ENCODE measurements around the gene HOOK1.
"Not testable (repeated sequence)": the region's sequence is repeated elsewhere in the genome, so short reads cannot be mapped to it uniquely, and the experiment has no call there.

Gene HOOK1

DNA sequence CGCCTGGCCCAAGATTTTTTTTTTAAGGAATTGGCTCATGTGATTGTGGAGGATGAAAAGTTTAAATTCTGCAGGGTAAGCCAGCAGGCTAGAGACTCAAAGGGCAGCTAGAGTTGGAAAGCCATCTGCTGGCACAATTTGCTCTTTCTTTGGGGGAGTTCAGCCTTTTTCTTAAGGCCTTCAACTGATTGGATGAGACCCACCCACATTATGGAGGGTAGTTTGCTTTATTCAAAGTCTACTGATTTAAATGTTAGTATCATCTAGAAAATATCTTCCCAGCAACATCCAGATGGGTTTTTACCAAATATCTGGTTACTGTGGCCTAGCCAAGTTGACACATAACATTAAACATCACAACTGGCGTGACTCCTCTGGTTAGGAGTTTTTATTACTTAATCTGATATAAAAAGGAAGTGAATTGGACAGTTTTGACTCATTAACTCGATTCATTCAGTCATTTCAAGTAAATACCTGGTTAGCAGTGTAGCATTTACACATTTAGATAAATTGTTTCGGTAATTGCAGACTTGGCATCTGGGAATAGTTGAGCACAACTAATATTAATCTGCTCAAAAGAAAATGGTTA is 12.4 kb downstream of the HOOK1 start:
- no peaks in the 10 kb centered on the region for H3K9me3 ChIP-seq (ENCODE audit: insufficient read depth, low read depth, low read length)
- no peaks in the 10 kb centered on the region for H3K4me1 ChIP-seq (ENCODE audit: insufficient read depth, low read length)
- no peak overlapping the region for H3K4me3 ChIP-seq (ENCODE audit: low read length)
- peaks cover 16% of the 10 kb centered on the region; the same call in 1 of the 2 replicates for H3K36me3 ChIP-seq (ENCODE audit: insufficient read depth, low read length)
- H3K9ac ChIP-seq (ENCODE audit: low read depth, low read length) = no peak overlapping the region
- no peak overlapping the region for H3K27ac ChIP-seq (ENCODE audit: low read depth, low read length)
- no peaks in the 10 kb centered on the region for H3K27me3 ChIP-seq (ENCODE audit: insufficient read depth, low read length)
- WGBS = 92% methylated on average over 3 of the region's 4 CpGs

DNA sequence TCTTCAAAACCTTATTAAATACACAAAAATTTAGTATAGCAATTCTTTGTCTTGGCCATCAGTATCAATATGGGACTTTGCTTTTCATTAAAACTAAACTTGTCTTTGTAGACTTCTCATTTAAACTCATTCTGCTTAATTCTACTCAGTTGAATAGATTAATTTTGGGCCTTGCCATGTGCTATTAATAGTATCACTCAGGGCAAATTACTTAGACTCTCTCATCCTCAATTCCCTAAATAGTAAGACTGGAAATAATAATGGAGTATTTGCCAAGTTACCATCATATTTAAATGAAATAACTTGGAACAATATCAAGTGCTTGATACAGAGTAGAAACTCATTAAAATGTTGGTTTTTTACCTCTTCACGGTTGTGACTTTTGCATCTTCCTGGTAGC is 13.4 kb downstream of the HOOK1 start:
- Histone ChIP-seq H3K4me1 (ENCODE audit: insufficient read depth, low read length) (no peaks in the 10 kb centered on the region), H3K4me3 (ENCODE audit: low read length) (no peak overlapping the region), H3K9me3 (ENCODE audit: insufficient read depth, low read depth, low read length) (no peaks in the 10 kb centered on the region), H3K9ac (ENCODE audit: low read depth, low read length) (no peak overlapping the region), H3K27ac (ENCODE audit: low read depth, low read length) (no peak overlapping the region), H3K36me3 (ENCODE audit: insufficient read depth, low read length) (peaks cover 16% of the 10 kb centered on the region; the same call in 1 of the 2 replicates), H3K27me3 (ENCODE audit: insufficient read depth, low read length) (no peaks in the 10 kb centered on the region)
- 100% methylated on average over 1 of the region's 1 CpG for WGBS

DNA sequence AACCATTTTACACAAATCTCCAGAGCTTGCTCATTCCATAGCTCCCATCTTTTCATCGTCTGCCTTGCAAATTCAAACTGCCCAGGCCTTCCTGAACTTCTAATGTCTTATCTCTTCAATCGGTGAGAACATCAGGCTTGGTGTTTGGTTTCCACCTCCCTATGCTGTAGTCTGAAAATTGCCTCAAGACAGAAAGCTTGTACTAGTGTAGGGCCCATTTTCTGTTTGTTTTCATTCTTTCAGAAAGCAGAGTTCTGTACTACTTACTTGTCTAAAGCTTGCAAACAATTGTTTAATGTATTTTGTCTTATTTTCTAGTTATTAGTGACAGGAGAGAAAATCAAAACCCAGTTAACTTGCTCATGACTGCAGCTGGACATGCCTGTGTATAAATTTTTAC is 16.8 kb downstream of the HOOK1 start:
- H3K27me3 ChIP-seq (ENCODE audit: insufficient read depth, low read length) = no peaks in the 10 kb centered on the region
- H3K27ac ChIP-seq (ENCODE audit: low read depth, low read length) = no peak overlapping the region
- no peaks in the 10 kb centered on the region for H3K4me1 ChIP-seq (ENCODE audit: insufficient read depth, low read length)
- no peak overlapping the region for H3K9ac ChIP-seq (ENCODE audit: low read depth, low read length)
- H3K9me3 ChIP-seq (ENCODE audit: insufficient read depth, low read depth, low read length) = no peaks in the 10 kb centered on the region
- no peak overlapping the region for H3K4me3 ChIP-seq (ENCODE audit: low read length)
- peaks cover 30% of the 10 kb centered on the region; the same call in 1 of the 2 replicates for H3K36me3 ChIP-seq (ENCODE audit: insufficient read depth, low read length)
- 94% methylated on average over 2 of the region's 2 CpGs for WGBS

DNA sequence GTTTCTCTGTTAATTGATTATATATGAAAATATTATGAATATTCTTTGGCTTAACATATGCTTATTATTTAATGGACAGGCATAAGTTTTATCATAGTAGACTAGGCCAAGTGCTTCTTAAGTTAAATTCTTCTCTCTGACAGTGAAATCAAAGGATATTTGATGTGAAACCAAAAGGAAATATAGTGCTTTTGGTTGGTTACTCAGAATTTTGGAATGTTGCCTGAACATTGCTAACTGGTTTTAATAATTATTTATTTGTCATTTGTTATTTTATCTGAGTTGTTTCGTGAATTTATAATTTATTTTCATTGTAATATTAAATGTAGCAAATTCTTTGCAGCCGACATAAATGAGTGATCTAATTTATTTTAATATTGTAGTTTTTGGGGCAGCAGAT is 18.3 kb downstream of the HOOK1 start:
- WGBS = 90% methylated on average over 1 of the region's 2 CpGs
- H3K27me3 ChIP-seq (ENCODE audit: insufficient read depth, low read length) = no peaks in the 10 kb centered on the region
- H3K4me3 ChIP-seq (ENCODE audit: low read length) = no peak overlapping the region
- no peak overlapping the region for H3K9ac ChIP-seq (ENCODE audit: low read depth, low read length)
- H3K36me3 ChIP-seq (ENCODE audit: insufficient read depth, low read length) = peaks cover 45% of the 10 kb centered on the region; the same call in 1 of the 2 replicates
- H3K27ac ChIP-seq (ENCODE audit: low read depth, low read length) = no peak overlapping the region
- no peaks in the 10 kb centered on the region for H3K4me1 ChIP-seq (ENCODE audit: insufficient read depth, low read length)
- no peaks in the 10 kb centered on the region for H3K9me3 ChIP-seq (ENCODE audit: insufficient read depth, low read depth, low read length)

DNA sequence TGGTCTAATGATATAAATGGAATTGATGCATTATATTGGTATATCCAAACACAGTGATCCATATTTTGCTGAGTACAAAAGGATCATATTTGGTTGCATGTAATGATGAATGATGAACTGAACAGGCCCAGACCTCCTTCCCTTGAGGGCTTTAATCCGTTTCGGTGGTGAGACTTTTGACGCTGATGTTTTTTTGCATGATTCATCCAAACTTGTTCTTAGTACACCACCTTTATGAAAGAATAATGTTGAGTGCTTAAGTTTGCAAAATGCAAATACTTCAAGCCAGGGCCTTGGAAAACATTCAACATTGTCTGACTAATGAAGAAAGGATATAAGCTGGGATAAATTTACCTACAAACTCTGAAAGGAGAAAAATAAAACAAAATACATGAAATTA is 19.2 kb downstream of the HOOK1 start:
- Histone ChIP-seq H3K9ac (ENCODE audit: low read depth, low read length) (no peak overlapping the region), H3K9me3 (ENCODE audit: insufficient read depth, low read depth, low read length) (no peaks in the 10 kb centered on the region), H3K27ac (ENCODE audit: low read depth, low read length) (no peak overlapping the region), H3K36me3 (ENCODE audit: insufficient read depth, low read length) (peaks cover 38% of the 10 kb centered on the region; the same call in 1 of the 2 replicates), H3K4me3 (ENCODE audit: low read length) (no peak overlapping the region), H3K27me3 (ENCODE audit: insufficient read depth, low read length) (no peaks in the 10 kb centered on the region), H3K4me1 (ENCODE audit: insufficient read depth, low read length) (no peaks in the 10 kb centered on the region)
- 100% methylated on average over 1 of the region's 3 CpGs for WGBS

DNA sequence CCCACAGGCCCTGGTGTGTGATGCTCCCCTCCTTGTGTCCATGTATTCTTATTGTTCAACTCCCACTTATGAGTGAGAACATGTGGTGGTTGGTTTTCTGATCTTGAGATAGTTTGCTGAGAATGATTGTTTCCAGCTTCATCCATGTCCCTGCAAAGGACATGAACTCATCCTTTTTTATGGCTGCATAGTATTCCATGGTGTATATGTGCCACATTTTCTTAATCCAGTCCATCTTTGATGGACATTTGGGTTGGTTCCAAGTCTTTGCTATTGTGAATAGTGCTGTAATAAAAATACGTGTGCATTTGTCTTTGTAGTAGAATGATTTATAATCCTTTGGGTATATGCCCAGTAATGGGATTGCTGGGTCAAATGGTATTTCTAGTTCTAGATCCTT is 23.1 kb downstream of the HOOK1 start:
- not testable (repeated sequence) for H3K4me1 ChIP-seq (ENCODE audit: insufficient read depth, low read length); H3K9ac ChIP-seq (ENCODE audit: low read depth, low read length); H3K4me3 ChIP-seq (ENCODE audit: low read length); H3K9me3 ChIP-seq (ENCODE audit: insufficient read depth, low read depth, low read length); H3K27ac ChIP-seq (ENCODE audit: low read depth, low read length); H3K27me3 ChIP-seq (ENCODE audit: insufficient read depth, low read length)
- 86% methylated on average over 1 of the region's 1 CpG for WGBS
- peaks cover 60% of the 10 kb centered on the region for H3K36me3 ChIP-seq (ENCODE audit: insufficient read depth, low read length)

DNA sequence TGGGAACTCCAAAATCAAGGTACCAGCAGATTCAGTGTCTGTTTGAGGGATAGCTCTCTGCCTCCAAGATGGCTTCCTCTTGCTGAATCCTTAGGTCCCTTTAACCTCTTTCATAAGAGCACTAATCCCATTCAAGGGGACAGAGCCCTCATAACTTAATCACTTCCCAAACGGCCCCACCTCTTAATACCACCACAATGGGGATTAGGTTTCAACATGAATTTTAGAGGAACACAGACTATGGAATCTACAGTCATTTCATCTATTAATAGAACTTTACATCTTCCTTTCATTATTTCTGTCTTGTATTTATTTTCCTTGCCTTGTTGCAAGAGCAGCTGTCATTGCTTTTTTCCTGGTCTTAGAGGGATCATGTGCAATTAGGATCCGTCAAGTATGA is 30.3 kb downstream of the HOOK1 start:
- H3K36me3 ChIP-seq (ENCODE audit: insufficient read depth, low read length) = peaks cover 77% of the 10 kb centered on the region
- no peak overlapping the region for H3K9ac ChIP-seq (ENCODE audit: low read depth, low read length)
- WGBS = 88% methylated on average over 2 of the region's 2 CpGs
- H3K27me3 ChIP-seq (ENCODE audit: insufficient read depth, low read length) = no peaks in the 10 kb centered on the region
- no peak overlapping the region for H3K4me3 ChIP-seq (ENCODE audit: low read length)
- H3K27ac ChIP-seq (ENCODE audit: low read depth, low read length) = no peak overlapping the region
- H3K9me3 ChIP-seq (ENCODE audit: insufficient read depth, low read depth, low read length) = no peaks in the 10 kb centered on the region
- H3K4me1 ChIP-seq (ENCODE audit: insufficient read depth, low read length) = no peaks in the 10 kb centered on the region

DNA sequence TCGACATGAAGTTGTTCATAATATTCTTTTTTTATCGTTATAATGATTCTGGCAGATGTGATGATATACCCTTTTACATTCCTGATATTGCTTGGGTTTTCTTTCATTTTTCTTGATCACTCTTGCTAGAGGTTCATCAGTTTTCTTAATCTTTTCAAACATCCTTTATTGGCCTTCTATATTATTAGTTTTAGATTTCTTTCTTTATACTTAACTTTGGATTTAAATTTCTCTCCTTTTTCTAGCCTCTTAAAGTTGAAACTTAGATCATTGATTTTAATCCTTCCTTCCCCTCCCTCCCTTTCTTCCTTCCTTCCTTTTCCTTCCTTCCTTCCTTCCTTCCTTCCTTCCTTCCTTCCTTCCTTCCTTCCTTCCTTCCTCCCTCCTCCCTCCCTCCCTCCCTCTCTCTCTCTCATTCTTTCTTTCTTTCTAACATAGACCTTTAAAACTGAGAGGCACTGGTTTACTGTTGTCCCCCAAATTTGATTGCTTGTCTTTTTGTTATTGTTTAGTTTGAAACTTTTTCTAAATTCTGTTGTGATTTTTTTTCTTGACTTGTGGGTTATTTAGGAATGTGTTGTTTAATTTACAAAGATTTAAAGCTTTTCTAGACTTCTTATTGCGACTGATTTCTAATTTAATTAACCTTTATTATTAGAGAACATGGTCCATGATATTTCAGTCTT is 31.6 kb downstream of the HOOK1 start:
- H3K27ac ChIP-seq (ENCODE audit: low read depth, low read length) = no peak overlapping the region
- 100% methylated on average over 1 of the region's 3 CpGs for WGBS
- no peak overlapping the region for H3K4me3 ChIP-seq (ENCODE audit: low read length)
- H3K9ac ChIP-seq (ENCODE audit: low read depth, low read length) = no peak overlapping the region
- H3K27me3 ChIP-seq (ENCODE audit: insufficient read depth, low read length) = no peaks in the 10 kb centered on the region
- no peaks in the 10 kb centered on the region for H3K9me3 ChIP-seq (ENCODE audit: insufficient read depth, low read depth, low read length)
- H3K36me3 ChIP-seq (ENCODE audit: insufficient read depth, low read length) = peaks cover 71% of the 10 kb centered on the region
- H3K4me1 ChIP-seq (ENCODE audit: insufficient read depth, low read length) = no peaks in the 10 kb centered on the region

DNA sequence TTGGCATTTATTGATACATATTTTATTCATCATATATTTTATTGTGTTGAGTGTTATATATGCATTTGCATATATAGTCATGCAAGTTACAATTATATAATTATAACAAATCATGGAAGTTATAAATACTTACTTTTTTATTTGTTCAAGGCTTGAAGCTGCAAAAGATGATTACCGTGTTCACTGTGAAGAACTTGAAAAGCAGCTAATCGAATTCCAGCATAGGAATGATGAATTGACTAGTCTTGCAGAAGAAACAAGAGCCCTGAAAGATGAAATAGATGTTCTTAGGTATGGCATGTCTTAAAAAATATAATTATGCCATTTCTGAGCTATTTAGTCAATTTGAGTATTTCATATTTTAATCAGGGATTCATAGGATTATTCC is 32.1 kb downstream of the HOOK1 start:
- Histone ChIP-seq H3K9ac (ENCODE audit: low read depth, low read length) (no peak overlapping the region), H3K4me1 (ENCODE audit: insufficient read depth, low read length) (no peaks in the 10 kb centered on the region), H3K36me3 (ENCODE audit: insufficient read depth, low read length) (peaks cover 65% of the 10 kb centered on the region), H3K27ac (ENCODE audit: low read depth, low read length) (no peak overlapping the region), H3K4me3 (ENCODE audit: low read length) (no peak overlapping the region), H3K9me3 (ENCODE audit: insufficient read depth, low read depth, low read length) (no peaks in the 10 kb centered on the region), H3K27me3 (ENCODE audit: insufficient read depth, low read length) (no peaks in the 10 kb centered on the region)
- 97% methylated on average over 2 of the region's 2 CpGs for WGBS

DNA sequence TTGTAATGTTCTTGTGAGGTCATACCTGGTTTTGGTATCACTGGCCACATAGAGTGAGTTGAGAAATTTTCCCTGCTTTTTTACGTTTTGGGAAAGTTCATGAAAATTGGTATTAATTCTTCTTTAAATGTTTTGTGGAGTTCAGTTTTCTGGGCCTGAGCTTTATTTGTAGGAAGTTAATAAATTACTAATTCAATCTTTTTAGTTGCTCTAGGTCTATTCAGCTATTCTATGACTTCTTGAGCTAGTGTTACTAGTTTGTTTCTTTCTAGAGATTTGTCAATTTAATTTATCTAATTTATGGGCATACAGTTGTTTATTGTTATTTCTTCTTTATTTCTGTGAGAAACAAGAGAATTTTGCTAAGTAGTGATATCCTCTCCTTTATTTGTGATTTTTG is 37.4 kb downstream of the HOOK1 start:
- Histone ChIP-seq H3K4me1 (ENCODE audit: insufficient read depth, low read length) (peaks cover 6% of the 10 kb centered on the region; the same call in 1 of the 2 replicates), H3K4me3 (ENCODE audit: low read length) (no peak overlapping the region), H3K9me3 (ENCODE audit: insufficient read depth, low read depth, low read length) (no peaks in the 10 kb centered on the region), H3K27me3 (ENCODE audit: insufficient read depth, low read length) (no peaks in the 10 kb centered on the region), H3K36me3 (ENCODE audit: insufficient read depth, low read length) (peaks cover 34% of the 10 kb centered on the region), H3K9ac (ENCODE audit: low read depth, low read length) (no peak overlapping the region), H3K27ac (ENCODE audit: low read depth, low read length) (no peak overlapping the region)
- WGBS = 100% methylated on average over 1 of the region's 1 CpG

DNA sequence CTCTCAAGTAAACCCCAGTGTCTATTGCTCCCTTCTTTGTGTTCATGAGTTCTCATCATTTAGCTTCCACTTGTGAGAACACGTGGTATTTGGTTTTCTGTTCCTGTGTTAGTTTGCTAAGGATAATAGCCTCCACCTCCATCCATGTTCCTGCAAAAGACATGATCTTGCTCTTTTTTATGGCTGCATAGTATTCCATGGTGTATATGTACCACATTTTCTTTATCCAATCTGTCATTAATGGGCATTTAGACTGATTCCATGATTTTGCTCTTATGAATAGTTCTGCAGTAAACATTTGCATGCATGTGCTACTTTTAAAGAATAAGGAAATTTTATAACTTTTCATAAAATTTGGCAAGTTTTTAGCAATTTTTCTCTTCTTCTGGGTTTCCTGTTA is 40.5 kb downstream of the HOOK1 start:
- not testable (repeated sequence) for H3K27ac ChIP-seq (ENCODE audit: low read depth, low read length); H3K4me3 ChIP-seq (ENCODE audit: low read length); H3K4me1 ChIP-seq (ENCODE audit: insufficient read depth, low read length); H3K9me3 ChIP-seq (ENCODE audit: insufficient read depth, low read depth, low read length); H3K27me3 ChIP-seq (ENCODE audit: insufficient read depth, low read length); H3K9ac ChIP-seq (ENCODE audit: low read depth, low read length)
- H3K36me3 ChIP-seq (ENCODE audit: insufficient read depth, low read length) = peaks cover 20% of the 10 kb centered on the region
- 90% methylated on average over 1 of the region's 1 CpG for WGBS

Measured in HUES64 (cell line).